Tibial nerve (tissue), 4 donors: ENCODE data around the gene GADD45G.

Source experiments
- CTCF ChIP-seq, 5 experiments: fragments of 200-600 bp in 3 of 5; fragments of 450-650 bp in 2 of 5; sonication (generic) in 3 of 5; IDR thresholded peaks; one replicate each; pipeline ENCODE4 v1.5.1; 2016 to 2019; ENCODE audit warnings: antibody characterized with exemption in 5 of 5, mild to moderate bottlenecking in 3 of 5, moderate library complexity in 2 of 5
- EP300 ChIP-seq, 2 donors: sonication (generic); formaldehyde crosslinking; IDR thresholded peaks; one replicate each; pipeline ENCODE4 v1.6.1; 2017; ENCODE audit warnings: antibody characterized with exemption in 2 of 2, mild to moderate bottlenecking in 1 of 2

- TF ChIP-seq CTCF (IDR thresholded peaks at IDR 0.05) (no peak), EP300 (IDR thresholded peaks at IDR 0.05) (no peak)
Measured at GRCh38 chr9:89592963-89593726, 11.7 kb upstream of the GADD45G start.
